Daoy (cell line): ENCODE data around the gene PHF19. TPM values are rescaled to one million over a fixed set of nuclear protein-coding genes. Genes with fewer than 3 reads are reported as not detected.
A peak's percentile ranks its signal among the peaks of the same experiment; 100 is the strongest.

Experiments
- DNase-seq: peaks from one replicate; pipeline ENCODE4 v3.0.0-alpha.2; 2015; ENCODE audit warnings: low read depth
- total RNA-seq: library from RNA; depleted of rRNA; stranded (reverse); fragments of >200 nt; shearing (Covaris generic); gene quantifications from 2 replicates; pipeline ENCODE4 v1.2.3, GENCODE V29; 2014

PHF19 gene
- total RNA-seq, 1 experiment from 2014 or later: 101 TPM

GRCh38 chr9:120874226-120875194 is 2.5 kb downstream of the PHF19 start:
- DNase-seq: no peak

DNA sequence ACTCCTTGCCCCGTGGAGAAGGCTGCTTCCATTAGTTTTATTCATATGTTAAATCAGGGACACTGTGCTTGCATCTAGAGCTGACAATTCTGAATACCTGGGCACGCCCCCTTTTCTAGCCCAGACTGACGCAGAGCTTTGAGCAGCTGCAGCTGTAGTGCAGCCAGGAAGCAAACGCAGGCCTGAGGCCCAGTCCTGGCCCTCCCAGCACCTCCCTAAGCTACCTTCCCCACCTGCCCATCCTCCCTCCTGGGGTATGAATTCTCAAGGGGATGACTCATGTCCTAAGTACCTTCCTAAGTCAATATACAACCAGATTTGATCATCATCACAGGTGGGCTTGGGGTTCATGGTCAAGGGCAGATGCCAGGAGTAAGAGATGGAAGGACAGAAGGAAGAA is 3.5 kb downstream of the PHF19 start:
- peak; percentile 73 for DNase-seq

DNA sequence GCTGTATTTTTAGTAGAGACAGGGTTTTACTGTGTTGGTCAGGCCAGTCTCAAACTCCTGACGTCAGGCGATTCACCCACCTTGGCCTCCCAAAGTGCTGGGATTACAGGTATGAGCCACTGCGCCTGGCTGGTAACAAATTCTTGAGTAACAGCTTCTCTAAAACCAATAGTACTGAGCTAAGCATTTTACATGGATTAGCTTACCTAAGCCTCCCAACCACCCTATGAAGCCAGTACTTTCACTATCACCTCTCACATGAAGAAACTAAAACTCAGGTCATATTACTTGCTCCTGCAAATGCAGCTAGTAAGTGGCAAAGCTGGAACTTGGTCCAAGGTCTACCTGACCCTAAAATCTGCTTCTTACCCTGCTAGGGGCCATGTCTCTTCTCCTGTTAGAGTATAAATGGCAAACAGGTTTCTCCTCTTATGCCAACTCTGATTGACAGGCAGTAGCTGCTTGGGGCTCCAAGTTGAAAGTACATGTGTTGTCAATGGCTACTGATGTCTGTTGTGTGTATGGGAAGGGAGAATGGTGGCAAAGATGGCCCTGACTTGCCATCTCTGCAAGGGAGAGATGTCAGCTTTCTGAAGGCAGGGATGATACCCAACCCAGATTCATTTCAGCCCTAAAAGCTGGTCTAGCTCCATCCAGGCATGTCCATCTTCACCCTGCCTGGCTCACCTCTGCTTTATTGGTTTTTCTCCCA is 4.0 kb downstream of the PHF19 start:
- DNase-seq: no peak

DNA sequence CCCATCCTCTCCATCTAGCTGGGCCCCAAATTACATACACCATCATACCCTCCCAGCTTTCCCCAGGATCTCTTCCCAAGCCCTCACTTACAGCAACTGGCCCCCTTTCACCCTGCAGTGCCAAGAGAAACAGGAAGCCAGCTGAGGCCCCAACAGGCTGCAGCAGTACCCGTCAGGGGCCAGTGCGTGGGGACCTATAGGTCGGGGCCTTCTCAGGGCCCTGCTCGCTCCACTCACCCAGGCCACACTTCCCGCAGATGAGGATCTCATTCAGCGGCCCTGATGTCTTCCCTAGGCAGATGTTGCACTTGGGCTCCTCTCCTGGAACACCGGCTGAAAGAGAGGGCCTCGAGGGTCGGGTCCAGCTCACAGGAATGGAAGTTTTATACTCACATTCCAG is 6.8 kb downstream of the PHF19 start:
- no peak for DNase-seq

GRCh38 chr9:120869726-120870125 is 7.3 kb downstream of the PHF19 start:
- DNase-seq: no peak

DNA sequence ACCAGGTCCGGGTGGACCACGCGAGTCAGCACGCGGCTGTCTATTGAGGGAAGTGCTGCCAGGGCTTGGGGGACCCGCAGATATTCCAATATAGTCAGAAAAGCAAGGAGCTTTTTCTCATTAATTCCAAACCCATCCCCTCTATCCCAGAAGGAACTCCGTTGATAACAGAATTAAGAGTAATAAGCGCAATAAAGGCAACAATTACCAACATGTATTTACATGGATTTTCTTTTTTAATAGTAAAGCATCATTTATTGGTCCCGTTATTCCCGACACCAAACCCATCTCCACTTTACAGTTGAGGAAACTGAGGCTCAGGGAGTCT is 7.7 kb downstream of the PHF19 start:
- no peak for DNase-seq

GRCh38 chr9:120868676-120869359 is 8.2 kb downstream of the PHF19 start:
- peak; percentile 47 for DNase-seq

DNA sequence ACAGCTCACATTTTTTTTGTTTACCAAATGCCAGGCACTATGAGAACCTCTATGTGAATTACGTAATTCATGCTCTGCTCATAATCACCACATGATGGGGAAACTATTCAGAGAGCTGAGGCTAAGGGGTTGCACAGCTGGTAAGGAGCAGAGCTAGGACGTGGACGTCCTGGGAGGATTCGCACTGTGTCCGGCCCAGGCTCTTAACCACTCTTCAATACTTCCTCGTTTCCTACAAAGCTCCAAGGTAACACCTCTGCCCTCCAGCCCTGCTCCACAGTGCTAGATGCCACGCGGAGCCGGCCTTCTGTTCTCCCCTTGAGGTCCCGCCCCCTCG is 8.7 kb downstream of the PHF19 start:
- DNase-seq: no peak

DNA sequence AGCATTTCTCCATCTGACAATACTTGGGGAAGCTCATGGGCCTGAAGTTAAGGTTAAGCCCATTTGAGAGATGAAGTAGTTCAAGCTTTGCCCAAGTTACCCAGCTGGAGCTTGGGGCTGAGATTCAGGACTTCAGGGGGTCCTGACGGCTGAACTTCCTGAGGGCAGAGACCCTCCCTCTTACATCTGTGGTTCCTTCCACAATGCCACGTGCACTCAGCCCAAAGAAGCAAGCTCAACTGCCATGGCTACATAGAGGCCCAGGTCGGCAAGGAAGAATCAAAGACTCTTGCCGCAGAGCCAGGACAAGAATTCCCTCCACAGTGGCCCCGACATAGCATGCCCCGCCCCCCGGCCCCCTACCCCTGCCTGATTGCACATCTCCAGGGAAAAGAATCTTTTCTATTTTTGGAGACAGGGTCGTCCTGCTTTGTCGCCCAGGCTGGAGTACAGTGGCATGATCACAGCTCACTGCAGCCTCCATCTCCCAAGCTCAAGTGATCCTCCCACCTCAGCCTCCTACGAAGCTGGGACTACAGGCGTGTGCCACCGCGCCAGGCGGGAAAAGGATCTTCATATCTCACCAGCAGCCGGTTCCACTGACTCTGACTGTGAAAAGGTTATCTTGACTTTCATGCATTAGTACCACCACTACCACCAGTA is 9.2 kb downstream of the PHF19 start:
- DNase-seq: no peak

- DNase-seq: no peak
These were observed 10.3 kb downstream of the PHF19 start for GRCh38 chr9:120866651-120867050.

DNA sequence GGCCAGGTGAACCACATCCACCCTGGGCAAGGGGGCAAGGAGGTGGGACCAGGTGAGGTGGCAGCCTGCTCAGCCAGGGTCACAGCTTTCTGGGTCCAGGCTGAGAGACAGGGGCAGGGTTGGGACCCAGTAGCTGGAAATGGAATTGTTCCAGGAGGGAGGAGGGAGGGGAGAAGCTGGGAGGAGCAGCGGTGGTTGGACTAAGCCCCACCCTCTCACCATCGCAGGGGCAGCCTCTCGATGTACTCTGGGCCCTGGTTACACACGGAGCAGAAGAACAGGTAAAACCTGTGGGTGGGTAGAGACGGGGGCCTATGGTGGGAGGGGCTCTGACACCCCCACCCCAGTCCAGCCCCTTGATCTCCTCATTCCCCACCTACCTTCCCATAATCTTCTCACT is 11.2 kb downstream of the PHF19 start:
- no peak for DNase-seq

DNA sequence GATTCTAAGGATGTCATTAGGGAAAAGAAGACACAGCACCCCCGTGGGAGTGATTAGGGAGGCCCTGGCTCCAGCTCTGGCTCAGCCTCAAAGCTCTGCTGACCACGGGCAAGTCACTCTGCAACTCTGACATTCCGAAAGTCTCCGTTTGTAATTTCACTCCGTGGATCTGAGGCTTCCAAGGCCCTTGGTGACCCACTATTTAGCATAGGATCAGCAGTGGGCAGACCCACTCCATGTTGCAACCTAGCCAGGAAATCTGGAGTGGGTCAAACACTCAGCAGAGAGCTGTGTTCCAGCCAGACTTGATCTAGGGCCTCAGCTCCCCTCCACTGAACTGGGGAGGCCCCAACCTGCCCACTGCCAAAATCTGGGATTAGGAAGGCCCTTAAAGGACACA is 11.8 kb downstream of the PHF19 start:
- DNase-seq: no peak

GRCh38 chr9:120864719-120865118 is 12.3 kb downstream of the PHF19 start:
- DNase-seq: no peak

DNA sequence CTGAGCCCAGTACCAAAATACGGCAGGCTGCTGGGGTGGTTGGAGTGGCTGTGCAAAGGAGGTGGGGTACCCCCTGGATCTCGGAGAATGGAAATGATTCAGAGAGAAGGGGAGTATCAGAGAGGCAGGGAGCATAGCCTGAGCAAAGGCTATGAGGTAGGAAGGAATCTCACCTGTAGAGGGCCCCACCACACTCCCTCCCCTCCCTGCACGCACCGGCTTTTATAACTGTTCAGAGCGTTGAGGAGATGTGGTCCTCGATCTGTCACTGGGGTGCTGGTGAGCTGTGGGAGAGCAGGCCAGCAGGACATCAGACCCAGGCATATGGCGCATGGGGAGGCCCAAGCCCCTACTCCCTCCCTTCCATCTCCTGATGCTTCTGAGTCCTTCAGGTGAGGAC is 13.2 kb downstream of the PHF19 start:
- DNase-seq: no peak

- no peak for DNase-seq
These were observed 14.5 kb downstream of the PHF19 start for GRCh38 chr9:120862452-120862851.

GRCh38 chr9:120861935-120862334 is 15.1 kb downstream of the PHF19 start:
- DNase-seq: no peak

- no peak for DNase-seq
These were observed 16.9 kb downstream of the PHF19 start for GRCh38 chr9:120860083-120860482.

- DNase-seq: no peak
These were observed 17.6 kb downstream of the PHF19 start for GRCh38 chr9:120859361-120859760.

- no peak for DNase-seq
These were observed 19.1 kb downstream of the PHF19 start for GRCh38 chr9:120857902-120858301.

- no peak for DNase-seq
These were observed 19.5 kb downstream of the PHF19 start for GRCh38 chr9:120857481-120857880.

DNA sequence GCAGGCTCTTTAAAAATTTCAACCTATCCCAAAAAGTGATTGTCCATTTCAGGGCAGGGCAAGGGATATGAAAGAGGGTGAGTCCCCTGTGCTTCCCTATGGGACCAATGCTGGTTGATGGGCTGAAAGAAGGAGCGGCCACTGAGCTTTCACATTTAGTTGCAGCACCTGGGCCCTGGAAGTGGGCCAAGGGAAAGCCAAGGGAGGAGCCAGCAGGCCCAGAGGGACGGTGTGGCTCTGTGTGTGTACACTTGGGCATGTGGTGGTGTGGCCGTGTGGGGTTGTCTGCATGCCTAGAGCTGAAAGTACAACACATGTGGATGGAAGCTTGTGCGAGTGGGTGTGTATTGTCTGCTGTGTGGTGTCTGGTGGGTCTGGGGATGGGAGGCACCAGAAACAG is 20.3 kb downstream of the PHF19 start:
- DNase-seq: no peak
